ENCODE results near the gene GSTT2B.
"Not testable (repeated sequence)": the region's sequence is repeated elsewhere in the genome, so short reads cannot be mapped to it uniquely, and the experiment has no call there.

GSTT2B gene

GRCh38 chr22:23980567-23980966, 19.6 kb upstream of the GSTT2B start:
- DNase-seq, result not testable (repeated sequence)

DNA sequence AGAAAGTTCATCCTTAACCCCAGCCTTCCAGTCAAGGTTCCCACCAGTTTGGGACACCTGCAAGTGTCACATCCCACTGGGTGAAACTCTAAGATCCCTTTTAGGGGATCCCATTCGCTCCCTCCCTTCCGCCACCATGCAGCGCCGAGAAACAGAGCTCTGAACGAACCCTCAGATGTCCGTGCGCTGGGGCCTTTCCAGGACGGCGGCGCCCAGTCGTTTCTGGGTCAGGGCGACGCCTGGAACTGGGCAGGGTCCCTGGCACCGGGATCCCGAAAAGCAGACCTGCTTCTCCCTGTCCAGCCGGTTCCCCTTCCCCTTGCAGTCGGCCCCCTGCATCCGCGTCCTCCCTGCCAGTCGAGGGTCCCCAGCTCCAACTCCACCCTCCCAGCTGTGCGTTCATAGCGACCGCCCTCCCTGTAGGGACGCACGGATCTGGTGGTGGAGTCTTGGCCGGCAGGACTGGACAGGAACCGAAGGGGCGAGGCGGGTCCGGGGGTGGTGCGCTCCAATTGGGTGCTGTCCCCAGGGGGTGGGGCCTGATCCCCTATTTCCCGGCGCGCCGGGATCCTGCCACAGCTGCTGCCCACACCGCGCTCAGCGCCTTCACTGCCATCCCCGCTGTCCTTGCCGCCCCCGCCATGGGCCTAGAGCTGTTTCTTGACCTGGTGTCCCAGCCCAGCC, 18.7 kb upstream of the GSTT2B start, which contains the start of gene GSTT2:
TSS of gene GSTT2 (plus strand) at position 578 of the 684 bp plus-strand sequence.
- DNase-seq, result not testable (repeated sequence)

GRCh38 chr22:23977304-23977703, 16.3 kb upstream of the GSTT2B start:
- DNase-seq, result not testable (repeated sequence)

GRCh38 chr22:23974836-23975352, 13.9 kb upstream of the GSTT2B start:
- DNase-seq, result not testable (repeated sequence)

DNA sequence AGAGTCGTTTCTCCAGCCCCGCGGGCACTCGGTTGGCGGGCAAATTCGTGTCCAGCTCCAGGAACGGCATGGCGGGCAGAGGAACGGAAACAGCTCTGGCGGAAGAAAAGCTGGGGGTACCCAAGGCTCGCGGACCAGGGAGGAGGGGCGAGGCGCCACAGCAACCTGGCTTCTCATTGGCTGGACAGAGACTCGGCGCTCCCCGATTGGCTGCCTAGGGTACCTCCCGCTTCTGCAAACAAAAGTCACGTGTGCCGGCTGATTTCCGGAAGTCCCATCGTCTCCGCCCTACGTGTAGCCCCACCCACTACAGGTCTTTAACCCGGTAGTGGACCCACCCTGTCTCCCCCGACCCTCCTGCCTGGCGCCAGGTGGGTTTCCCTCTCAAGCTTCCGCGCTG, 13.3 kb upstream of the GSTT2B start, which contains the start of gene DDT:
TSS of gene DDT (minus strand) at position 97 of the 400 bp plus-strand sequence. CDS start at position 70, 27 bp downstream.
- not testable (repeated sequence) for DNase-seq

- not testable (repeated sequence) for DNase-seq
These were observed 10.9 kb upstream of the GSTT2B start for GRCh38 chr22:23971927-23972326.

DNA sequence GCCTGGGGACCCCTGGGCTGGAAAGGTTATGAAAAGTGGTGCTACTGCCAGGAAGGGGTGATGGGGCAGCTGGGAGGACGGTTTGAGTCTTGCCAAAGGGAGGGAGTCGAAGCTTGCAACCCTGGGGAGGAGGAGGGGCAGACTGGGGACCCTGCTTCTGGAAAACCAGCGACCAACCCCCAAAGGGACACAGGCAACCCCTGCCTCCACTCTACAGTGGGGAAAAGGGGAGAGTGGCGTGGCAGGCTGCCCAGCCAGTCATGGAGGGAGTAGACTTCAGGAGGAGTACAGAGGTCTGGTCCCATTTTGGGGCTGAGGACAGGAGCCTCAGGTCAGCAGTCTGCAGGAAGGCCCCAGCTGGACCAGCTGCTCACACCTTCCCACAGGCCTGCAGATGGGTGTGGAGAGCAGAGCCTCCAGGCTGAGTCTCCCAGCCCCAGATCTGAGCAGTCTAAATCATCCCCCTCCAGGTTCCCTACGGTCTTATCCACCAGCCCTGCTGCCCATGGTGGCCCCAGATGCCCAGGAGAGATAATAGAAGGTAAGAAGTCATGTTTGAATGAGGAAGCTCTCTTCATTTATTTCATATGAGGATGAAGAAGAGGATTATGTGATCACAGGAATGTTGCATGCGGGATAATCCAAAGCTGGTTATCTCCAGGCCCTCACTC, 10.0 kb upstream of the GSTT2B start:
- DNase-seq, result no peak

- DNase-seq, result no peak
These were observed 9.2 kb upstream of the GSTT2B start for GRCh38 chr22:23970201-23970641.

GRCh38 chr22:23969071-23969470, 8.1 kb upstream of the GSTT2B start:
- no peak for DNase-seq

- DNase-seq, result not testable (repeated sequence)
These were observed 5.6 kb upstream of the GSTT2B start, which contains the start of gene DDTL for GRCh38 chr22:23966568-23966967. Gene DDTL, plus strand, starts transcription at chr22:23966888. Its CDS starts 27 bp downstream, at chr22:23966915.

DNA sequence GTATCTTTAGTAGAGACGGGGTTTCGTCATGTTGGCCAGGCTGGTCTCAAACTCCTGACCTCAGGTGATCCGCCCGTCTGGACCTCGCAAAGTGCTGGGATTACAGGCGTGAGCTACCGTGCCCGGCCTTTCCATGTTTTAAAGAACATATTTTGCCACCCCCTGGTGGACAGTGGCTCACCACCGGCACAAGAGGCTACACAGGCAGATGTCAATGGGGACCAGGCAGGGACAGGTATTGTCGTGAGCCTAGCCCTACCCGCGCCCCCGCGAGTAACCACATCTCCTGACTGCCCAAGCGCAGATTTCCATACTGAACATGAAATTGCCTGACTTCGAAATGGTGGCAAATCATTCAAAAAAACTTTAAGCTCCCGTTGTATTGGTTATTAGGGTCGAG, 5.1 kb upstream of the GSTT2B start:
- DNase-seq, result not testable (repeated sequence)

DNA sequence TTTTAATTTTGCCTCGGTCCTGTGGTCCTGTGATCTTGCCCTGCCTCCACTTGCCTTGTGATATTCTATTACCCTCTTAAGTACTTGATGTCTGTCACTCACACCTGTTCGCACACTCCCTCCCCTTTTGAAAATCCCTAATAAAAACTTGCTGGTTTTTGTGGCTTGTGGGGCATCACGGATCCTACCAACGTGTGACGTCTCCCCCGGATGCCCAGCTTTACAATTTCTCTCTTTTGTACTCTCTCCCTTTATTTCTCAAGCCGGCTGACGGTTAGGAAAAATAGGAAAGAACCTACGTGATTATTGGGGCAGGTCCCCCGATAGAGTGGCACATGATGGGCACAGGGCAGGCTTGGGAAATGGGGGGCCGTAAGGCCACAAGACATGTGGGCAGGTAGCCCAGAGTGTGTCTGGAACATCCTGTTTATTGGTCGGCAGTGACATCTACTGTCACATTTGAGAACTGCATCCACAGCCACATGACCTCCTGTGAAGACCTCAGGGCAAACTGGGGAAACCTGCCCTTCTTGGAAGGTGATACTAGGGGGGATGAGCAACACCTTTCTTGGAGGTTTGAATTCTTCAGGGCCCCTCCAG, 4.6 kb downstream of the GSTT2B start:
- DNase-seq, result not testable (repeated sequence)

- not testable (repeated sequence) for DNase-seq
These were observed 5.1 kb downstream of the GSTT2B start for GRCh38 chr22:23955886-23956285.

GRCh38 chr22:23954991-23955305, 6.0 kb downstream of the GSTT2B start:
- DNase-seq, result not testable (repeated sequence)

- DNase-seq, result not testable (repeated sequence)
These were observed 6.6 kb downstream of the GSTT2B start for GRCh38 chr22:23954193-23954990.

- DNase-seq, result not testable (repeated sequence)
These were observed 7.5 kb downstream of the GSTT2B start for GRCh38 chr22:23953485-23953884.

GRCh38 chr22:23952794-23953405, 8.1 kb downstream of the GSTT2B start:
- DNase-seq, result not testable (repeated sequence)

DNA sequence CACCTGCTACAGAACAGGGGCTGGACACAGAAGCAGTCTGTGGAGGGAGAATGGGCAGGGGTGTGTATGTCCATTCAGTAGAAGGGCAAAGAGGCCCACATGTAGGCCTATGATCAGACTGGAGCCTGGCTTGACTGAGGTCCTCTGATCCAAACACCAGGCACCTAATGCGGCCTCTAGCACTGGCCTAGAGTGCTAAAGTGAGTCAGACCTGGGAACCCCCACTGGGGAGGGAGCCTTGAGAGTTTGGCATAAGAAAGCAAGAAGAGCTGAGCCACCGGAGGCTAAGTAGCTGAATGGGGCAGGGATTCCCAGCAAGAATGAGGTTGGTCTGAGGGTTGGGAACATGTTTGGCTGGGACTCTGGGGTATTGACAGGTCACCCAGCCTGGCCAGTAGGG, 9.6 kb downstream of the GSTT2B start:
- not testable (repeated sequence) for DNase-seq

GRCh38 chr22:23949764-23950163, 11.2 kb downstream of the GSTT2B start:
- DNase-seq, result not testable (repeated sequence)

- not testable (repeated sequence) for DNase-seq
These were observed 13.6 kb downstream of the GSTT2B start for GRCh38 chr22:23947391-23947790.

DNA sequence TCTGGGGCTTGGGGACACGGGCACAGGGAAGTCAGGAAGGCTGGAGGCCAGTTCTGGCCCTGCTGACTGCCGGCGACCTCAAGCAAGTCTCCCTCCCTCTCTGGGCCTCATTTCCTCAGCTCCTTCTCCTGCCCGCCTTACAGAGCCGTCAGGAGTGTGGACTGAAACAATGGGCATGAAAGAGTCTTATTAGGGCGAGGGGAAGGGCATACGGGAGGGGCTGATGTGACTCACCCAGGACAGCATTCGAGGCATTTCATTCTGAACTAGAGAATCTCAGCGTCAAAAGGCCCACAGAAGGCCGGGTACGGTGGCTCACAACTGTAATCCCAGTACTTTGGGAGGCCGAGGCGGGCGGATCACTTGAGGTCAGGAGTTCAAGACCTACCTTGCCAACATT, 20.8 kb downstream of the GSTT2B start:
- not testable (repeated sequence) for DNase-seq

DNA sequence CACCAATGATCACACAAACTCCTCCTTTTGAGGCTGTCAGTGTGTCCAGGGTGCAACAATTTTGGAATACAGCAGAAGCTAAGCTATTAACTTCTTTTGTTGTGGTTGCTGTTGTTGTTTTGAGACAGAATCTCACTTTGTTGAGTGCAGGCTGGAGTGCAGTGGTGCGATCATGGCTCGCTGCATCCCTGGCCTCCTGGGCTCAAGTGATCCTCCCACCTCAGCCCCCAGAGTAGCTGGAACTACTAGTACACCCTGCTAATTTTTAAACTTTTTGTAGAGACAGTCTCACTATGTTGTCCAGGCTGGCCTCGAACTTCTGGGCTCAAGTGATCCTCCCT, 22.0 kb downstream of the GSTT2B start:
- no peak for DNase-seq

All from NCI-H446 treated with DMSO at 0.1 percent for 48 hours (cell line).